HL-60 (cell line): ENCODE results near the gene C14orf93.

Experiments used
- CTCF ChIP-seq: IDR thresholded peaks from one replicate; pipeline ENCODE4 v1.5.1; 2011; ENCODE audit warnings: low read length, control low read depth, inconsistent platforms; ENCODE audit not compliant: insufficient read depth
- POLR2AphosphoS5 ChIP-seq: IDR thresholded peaks from 2 replicates; pipeline ENCODE4 v1.6.1; 2012; ENCODE audit warnings: low read depth
- REST ChIP-seq: IDR thresholded peaks from 2 replicates; pipeline ENCODE4 v1.6.1; 2012; ENCODE audit warnings: low read depth; ENCODE audit not compliant: insufficient replicate concordance

GRCh38 chr14:23024612-23025075 is 14.7 kb upstream of the C14orf93 start:
- no peak for TF ChIP-seq CTCF
- no peak for TF ChIP-seq REST
- TF ChIP-seq POLR2AphosphoS5: no peak
